Uterus (tissue), 2 donors: ENCODE measurements around the gene PTPRN2.

Source experiments
- CTCF ChIP-seq, 4 experiments: fragments of 200-600 bp in 2 of 4; fragments of 450-650 bp in 2 of 4; sonication (generic) in 2 of 4; IDR thresholded peaks; one replicate each; pipeline ENCODE4 v1.5.1; 2016 to 2019; ENCODE audit warnings: antibody characterized with exemption in 4 of 4, mild to moderate bottlenecking in 2 of 4, moderate library complexity in 1 of 4
- POLR2A ChIP-seq, 2 donors: fragments of 450-650 bp; IDR thresholded peaks; one replicate each; pipeline ENCODE4 v1.6.1; 2016; ENCODE audit warnings: antibody characterized with exemption in 2 of 2, mild to moderate bottlenecking in 1 of 2, moderate library complexity in 1 of 2

DNA sequence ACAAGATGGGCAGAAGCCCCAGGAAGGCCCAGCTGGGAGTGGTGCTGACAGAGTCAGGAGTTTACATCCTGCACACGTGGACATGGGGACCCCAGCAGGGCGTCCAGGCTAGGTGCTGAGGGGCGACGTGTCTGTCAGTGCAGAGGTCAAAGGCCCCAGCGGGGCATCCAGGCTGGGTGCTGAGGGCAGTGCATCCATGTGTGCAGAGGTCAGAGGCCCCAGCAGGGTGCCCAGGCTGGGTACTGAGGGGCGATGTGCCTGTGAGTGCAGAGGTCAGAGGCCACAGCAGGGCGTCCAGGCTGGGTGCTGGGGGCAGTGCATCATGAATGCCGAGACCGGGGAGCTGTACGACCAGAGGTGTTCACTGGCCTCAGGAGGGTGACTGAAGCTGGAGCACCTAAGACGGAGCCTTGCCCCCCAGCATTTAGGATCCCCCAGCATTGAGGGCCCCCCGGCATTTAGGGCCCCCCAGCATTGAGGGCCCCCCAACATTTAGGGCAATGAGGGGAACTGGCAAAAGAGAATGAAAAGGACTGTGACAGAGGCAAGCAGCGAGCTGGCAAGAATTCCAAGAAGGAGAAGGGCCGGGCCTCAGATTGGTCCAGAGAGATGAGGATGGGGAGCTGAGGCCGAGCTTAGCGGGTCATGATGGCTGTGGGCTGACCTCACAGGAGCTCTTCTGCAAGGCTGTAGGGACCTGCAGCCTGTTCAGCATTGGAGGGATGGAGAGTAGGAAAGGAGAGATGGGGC is 474.9 kb downstream of the PTPRN2 start:
- TF ChIP-seq CTCF (IDR thresholded peaks at IDR 0.05) (no peak), POLR2A (IDR thresholded peaks at IDR 0.05) (no peak)
